Osteoblast (primary cell): ENCODE measurements around the gene BATF. TPM values are rescaled to one million over a fixed set of nuclear protein-coding genes. Genes with fewer than 3 reads are reported as not detected.

Experiments
- DNase-seq: peaks from one replicate; pipeline ENCODE4 v3.0.0; 2011; ENCODE audit warnings: low spot score, mixed read lengths; ENCODE audit not compliant: insufficient read length; ENCODE audit errors: missing footprints
- H2AFZ ChIP-seq: 2 replicates; pipeline ENCODE4 v1.6.0; 2011; ENCODE audit warnings: mild to moderate bottlenecking, low read length
- H3K27ac ChIP-seq: 2 replicates; pipeline ENCODE4 v1.5.1; 2011; ENCODE audit warnings: mild to moderate bottlenecking, low read depth, low read length, moderate library complexity
- H3K27me3 ChIP-seq: 2 replicates; pipeline ENCODE4 v1.6.0; 2012; ENCODE audit warnings: mild to moderate bottlenecking, control low read depth, inconsistent platforms, low read length, moderate library complexity; ENCODE audit not compliant: insufficient read depth
- H3K36me3 ChIP-seq: 2 replicates; pipeline ENCODE4 v1.5.1; 2011; ENCODE audit warnings: mild to moderate bottlenecking, low read length, control low read depth, moderate library complexity; ENCODE audit not compliant: insufficient read depth
- H3K4me1 ChIP-seq: 2 replicates; pipeline ENCODE4 v1.5.1; 2011; ENCODE audit warnings: mild to moderate bottlenecking, low read length, control low read depth, moderate library complexity; ENCODE audit not compliant: insufficient read depth
- H3K4me2 ChIP-seq: 2 replicates; pipeline ENCODE4 v1.6.0; 2011; ENCODE audit warnings: mild to moderate bottlenecking, low read length; ENCODE audit not compliant: insufficient read depth
- H3K4me3 ChIP-seq: fragments of 200-600 bp; sonication (generic); 3 replicates; pipeline ENCODE4 v1.5.1; 2012; ENCODE audit warnings: mild to moderate bottlenecking, low read length, inconsistent platforms; ENCODE audit not compliant: insufficient read depth
- H3K79me2 ChIP-seq: 2 replicates; pipeline ENCODE4 v1.6.0; 2012; ENCODE audit warnings: mild to moderate bottlenecking, low read length, control low read depth, inconsistent platforms; ENCODE audit not compliant: insufficient read depth
- H3K9me3 ChIP-seq: 2 replicates; pipeline ENCODE4 v1.5.1; 2011; ENCODE audit warnings: low read depth, low read length, control low read depth
- H4K20me1 ChIP-seq: 2 replicates; pipeline ENCODE4 v1.6.0; 2012; ENCODE audit warnings: mild to moderate bottlenecking, low read length, control low read depth; ENCODE audit not compliant: insufficient read depth
- total RNA-seq: library from RNA; depleted of rRNA; stranded (reverse); fragments of >200 nt; gene quantifications from 2 replicates; pipeline ENCODE4 v1.2.3, GENCODE V29; 2012
- TF ChIP-seq, protein P1 (sequence below): IDR thresholded peaks from 2 replicates; pipeline ENCODE4 v1.5.1; 2011; ENCODE audit warnings: mild to moderate bottlenecking, low read depth, low read length, moderate library complexity; ENCODE audit errors: extremely low read depth

Gene BATF
- total RNA-seq, 1 donor, result 0.72 TPM

DNA sequence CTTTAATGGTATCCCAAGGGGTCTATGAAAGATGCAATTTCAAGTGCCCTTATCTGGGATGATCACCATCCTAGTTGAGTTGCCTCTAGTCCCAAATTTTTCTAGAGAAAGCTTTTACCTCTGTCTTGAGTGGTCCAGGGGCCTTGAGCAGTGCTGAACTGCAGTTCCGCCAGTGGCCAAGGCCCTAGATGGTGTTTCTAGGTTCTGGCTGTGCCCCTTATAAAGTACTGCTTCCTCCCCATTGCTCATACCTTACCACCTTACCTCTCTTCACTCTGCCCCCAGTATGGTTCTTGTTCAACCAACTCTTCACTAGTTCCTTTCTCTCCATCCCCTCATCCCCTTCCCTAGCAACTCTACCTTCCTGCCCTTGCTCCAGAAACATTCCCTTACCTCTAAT is 3.7 kb downstream of the BATF start:
- H2AFZ ChIP-seq, result no peak overlapping the region
- no peak for DNase-seq
- no peak overlapping the region for H3K27ac ChIP-seq
- H3K9me3 ChIP-seq, result no peaks in the 10 kb centered on the region
- no peak overlapping the region for H3K4me3 ChIP-seq
- H3K79me2 ChIP-seq, result no peaks in the 10 kb centered on the region
- no peak overlapping the region for H3K4me2 ChIP-seq
- TF ChIP-seq, protein P1, sequence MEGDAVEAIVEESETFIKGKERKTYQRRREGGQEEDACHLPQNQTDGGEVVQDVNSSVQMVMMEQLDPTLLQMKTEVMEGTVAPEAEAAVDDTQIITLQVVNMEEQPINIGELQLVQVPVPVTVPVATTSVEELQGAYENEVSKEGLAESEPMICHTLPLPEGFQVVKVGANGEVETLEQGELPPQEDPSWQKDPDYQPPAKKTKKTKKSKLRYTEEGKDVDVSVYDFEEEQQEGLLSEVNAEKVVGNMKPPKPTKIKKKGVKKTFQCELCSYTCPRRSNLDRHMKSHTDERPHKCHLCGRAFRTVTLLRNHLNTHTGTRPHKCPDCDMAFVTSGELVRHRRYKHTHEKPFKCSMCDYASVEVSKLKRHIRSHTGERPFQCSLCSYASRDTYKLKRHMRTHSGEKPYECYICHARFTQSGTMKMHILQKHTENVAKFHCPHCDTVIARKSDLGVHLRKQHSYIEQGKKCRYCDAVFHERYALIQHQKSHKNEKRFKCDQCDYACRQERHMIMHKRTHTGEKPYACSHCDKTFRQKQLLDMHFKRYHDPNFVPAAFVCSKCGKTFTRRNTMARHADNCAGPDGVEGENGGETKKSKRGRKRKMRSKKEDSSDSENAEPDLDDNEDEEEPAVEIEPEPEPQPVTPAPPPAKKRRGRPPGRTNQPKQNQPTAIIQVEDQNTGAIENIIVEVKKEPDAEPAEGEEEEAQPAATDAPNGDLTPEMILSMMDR, result no peak
- no peaks in the 10 kb centered on the region for H3K27me3 ChIP-seq
- no peaks in the 10 kb centered on the region for H3K36me3 ChIP-seq
- H4K20me1 ChIP-seq, result no peaks in the 10 kb centered on the region
- H3K4me1 ChIP-seq, result no peaks in the 10 kb centered on the region

DNA sequence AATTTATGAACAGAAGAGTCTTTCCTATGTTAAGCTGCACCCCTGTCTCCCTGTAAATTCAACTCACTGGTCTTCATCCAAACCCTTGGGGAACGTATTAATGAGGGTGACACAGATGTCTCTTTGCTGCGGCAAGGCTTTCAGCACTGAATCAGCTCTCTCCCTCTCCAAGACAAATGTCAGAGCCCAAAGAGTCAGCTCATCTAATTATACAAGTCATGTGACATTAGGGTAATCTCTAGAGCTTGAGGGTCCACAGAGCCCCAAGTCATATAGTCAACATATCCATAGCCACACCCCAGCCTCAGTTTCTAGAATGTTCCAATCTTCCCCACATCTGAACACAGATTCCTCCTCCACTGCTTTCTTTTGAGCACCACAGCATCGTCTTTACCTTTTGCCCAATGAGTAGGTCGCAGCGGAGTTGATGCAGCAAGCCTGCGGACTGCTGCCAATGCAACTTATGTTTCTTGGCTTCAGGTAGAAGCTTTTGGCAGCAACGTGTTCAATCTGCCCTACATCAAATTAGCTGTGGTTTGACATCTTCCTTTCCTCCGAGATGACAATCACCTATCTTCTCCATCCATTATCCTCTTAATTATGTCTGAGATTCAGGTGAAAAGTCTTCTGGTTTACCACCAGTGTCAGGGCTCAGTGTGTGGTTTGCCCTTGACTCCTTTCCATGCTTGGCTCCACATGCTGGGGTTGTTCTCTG is 5.3 kb downstream of the BATF start:
- H2AFZ ChIP-seq, result no peak overlapping the region
- no peak for DNase-seq

DNA sequence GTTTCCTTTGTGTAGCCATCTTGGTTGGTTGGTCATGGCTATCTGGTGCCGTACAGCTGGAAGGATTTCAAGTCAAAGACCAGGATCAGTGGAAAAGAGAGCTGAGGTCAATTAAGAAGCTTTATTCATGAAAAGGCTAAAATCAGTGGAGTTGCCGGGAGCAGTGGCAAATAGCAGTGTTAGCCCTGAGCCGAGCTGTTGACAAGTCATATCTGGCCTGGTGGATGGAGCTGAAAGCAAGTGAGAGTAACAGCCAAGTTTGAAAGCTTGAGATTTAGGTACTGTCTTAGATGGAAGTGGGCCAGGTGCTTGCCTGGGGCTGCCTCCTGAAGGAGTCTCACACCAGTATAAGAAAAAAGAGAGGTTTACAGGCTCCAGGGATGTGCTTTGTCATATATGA is 9.0 kb downstream of the BATF start:
- H4K20me1 ChIP-seq, result no peaks in the 10 kb centered on the region
- no peaks in the 10 kb centered on the region for H3K9me3 ChIP-seq
- H2AFZ ChIP-seq, result peak overlapping the region; percentile 14
- DNase-seq, result no peak
- no peaks in the 10 kb centered on the region for H3K27me3 ChIP-seq
- no peak overlapping the region for H3K4me3 ChIP-seq
- TF ChIP-seq, protein P1, result no peak
- peaks cover 9% of the 10 kb centered on the region for H3K4me1 ChIP-seq
- H3K79me2 ChIP-seq, result no peaks in the 10 kb centered on the region
- peak overlapping the region; percentile 24 for H3K4me2 ChIP-seq
- H3K36me3 ChIP-seq, result no peaks in the 10 kb centered on the region
- H3K27ac ChIP-seq, result no peak overlapping the region

More for the DNA sequence above, 5.3 kb downstream of the BATF start:
- H3K27ac ChIP-seq, result no peak overlapping the region
- no peaks in the 10 kb centered on the region for H3K27me3 ChIP-seq
- peaks cover 9% of the 10 kb centered on the region for H3K4me1 ChIP-seq
- no peak overlapping the region for H3K4me2 ChIP-seq
- no peaks in the 10 kb centered on the region for H3K36me3 ChIP-seq
- H4K20me1 ChIP-seq, result no peaks in the 10 kb centered on the region
- TF ChIP-seq, protein P1, result no peak
- no peaks in the 10 kb centered on the region for H3K9me3 ChIP-seq
- no peaks in the 10 kb centered on the region for H3K79me2 ChIP-seq
- no peak overlapping the region for H3K4me3 ChIP-seq

DNA sequence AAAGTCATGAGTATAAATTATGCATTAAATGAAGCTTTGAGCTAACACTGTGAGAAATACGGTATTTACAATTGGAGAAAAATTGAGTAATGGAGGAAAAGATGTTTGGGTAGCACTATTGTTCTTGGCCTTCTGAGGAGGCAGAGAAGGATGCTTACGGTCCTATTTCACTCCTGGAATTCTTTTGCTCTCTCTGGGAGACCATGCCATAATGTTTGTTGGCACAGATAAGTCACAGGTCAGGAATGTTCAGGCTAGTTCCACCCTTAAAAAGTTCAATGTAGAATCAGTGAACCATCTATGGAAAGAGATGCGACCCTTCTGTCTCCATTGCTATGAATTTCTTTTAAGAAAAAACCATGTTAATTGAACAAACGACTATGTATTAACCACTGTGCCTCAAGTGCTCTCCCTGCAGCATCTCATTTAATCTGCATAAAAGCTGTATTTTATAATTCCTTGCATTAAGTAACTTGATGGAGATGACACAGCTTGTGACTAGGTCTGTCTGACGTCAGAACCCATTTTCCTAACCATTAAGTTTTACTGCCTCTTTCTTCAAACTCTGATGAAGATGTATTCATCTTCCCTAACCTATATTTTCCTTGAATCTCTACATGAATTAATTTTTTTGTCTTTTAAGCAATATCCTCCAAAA is 9.5 kb downstream of the BATF start:
- Histone ChIP-seq H3K4me3 (no peak overlapping the region), H3K27ac (no peak overlapping the region), H3K27me3 (no peaks in the 10 kb centered on the region), H3K4me2 (peak overlapping the region; percentile 24), H3K79me2 (no peaks in the 10 kb centered on the region), H4K20me1 (no peaks in the 10 kb centered on the region), H2AFZ (peak overlapping the region; percentile 14), H3K36me3 (no peaks in the 10 kb centered on the region), H3K4me1 (peaks cover 9% of the 10 kb centered on the region), H3K9me3 (no peaks in the 10 kb centered on the region)
- DNase-seq, result no peak
- TF ChIP-seq, protein P1, result no peak
